Activated naive CD4-positive, alpha-beta T cell treated with anti-CD3 and anti-CD28 coated beads, Interleukin-2, amount 50 U/mL, for 72 hours (primary cell): ENCODE results near the gene DPYD. TPM values are rescaled to one million over a fixed set of nuclear protein-coding genes. Genes with fewer than 3 reads are reported as not detected.

Experiments used
- ATAC-seq, 2 donors: fragments of 150-1000 bp; cut with Tn5 transposase; 2 replicates each; pipeline ENCODE4 v1.10.0; 2021; ENCODE audit warnings: mild to moderate bottlenecking in 2 of 2, moderate library complexity in 2 of 2
- DNase-seq, 2 donors: peaks; one replicate each; pipeline ENCODE4 v3.0.0; 2021 to 2022; ENCODE audit warnings: low spot score in 2 of 2
- H3K27ac Mint-ChIP-seq, 2 donors: one replicate each; pipeline ENCODE4 v1.8.0; 2022; ENCODE audit warnings: mild to moderate bottlenecking in 2 of 2, mixed read lengths in 2 of 2
- H3K36me3 Mint-ChIP-seq, 2 donors: one replicate each; pipeline ENCODE4 v1.8.0; 2022; ENCODE audit warnings: mixed read lengths in 2 of 2
- H3K9me3 Mint-ChIP-seq, 2 donors: one replicate each; pipeline ENCODE4 v1.8.0; 2022; ENCODE audit warnings: mixed read lengths in 2 of 2
- total RNA-seq, 2 donors: library from RNA; stranded (reverse); gene quantifications; one replicate each; pipeline ENCODE4 v1.2.3, GENCODE V29; 2022

The DPYD gene
- total RNA-seq, 2 donors from 2014 or later = 10.7 to 11.7 TPM

DNA sequence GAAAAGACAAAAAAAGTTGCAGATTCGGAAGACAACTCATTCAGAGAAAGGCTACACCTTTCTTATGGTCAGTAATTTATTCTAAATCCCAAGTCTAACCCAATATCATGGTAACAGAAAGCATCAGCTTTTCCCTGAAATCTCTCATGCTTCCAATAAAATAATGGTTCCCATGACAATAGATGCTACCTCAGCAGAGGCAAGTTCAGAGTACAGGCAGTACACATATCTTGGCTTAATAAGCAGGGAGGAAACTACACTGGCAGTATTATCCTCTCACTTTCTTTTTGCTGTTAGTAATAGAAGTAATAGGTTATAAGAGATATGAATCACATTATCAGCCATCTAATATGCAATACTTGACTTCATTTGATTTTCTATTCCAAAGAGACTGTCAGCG, 137.1 kb downstream of the DPYD start:
- Mint-ChIP-seq H3K36me3 (peaks cover 0 to 4% of the 10 kb centered on the region in 2 donors), H3K27ac (no peak overlapping the region), H3K9me3 (no peaks in the 10 kb centered on the region)
- no peak for ATAC-seq
- DNase-seq = no peak

DNA sequence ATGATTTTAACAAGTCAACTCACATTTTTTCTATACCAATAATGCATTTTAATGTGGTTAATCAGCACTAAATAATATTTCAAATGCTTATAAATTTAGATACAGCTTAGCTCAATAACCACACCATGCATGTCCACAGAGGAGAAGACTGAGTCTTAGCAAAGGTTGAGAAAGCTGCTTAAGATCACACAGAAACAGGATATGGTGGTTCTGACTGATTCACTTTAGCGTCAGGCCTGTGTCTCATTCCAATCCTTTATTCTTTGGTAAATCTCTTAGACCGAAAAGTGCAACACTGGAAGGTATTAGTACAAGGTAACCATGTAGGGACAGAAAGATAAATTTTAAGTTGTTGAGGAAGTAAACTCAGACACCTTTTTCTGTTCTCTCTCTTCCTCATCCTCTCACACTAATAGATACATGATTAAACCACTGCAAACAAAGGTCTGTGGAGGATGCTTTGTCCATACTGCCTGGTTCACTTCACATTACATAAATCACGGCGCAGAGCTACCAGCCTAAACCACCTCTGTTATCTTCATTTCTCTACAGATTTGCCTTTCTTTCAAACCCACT, 139.0 kb downstream of the DPYD start:
- Mint-ChIP-seq H3K36me3 (no peaks in the 10 kb centered on the region), H3K27ac (peak overlapping the region in 1 of 2 donors; percentile 57), H3K9me3 (no peaks in the 10 kb centered on the region)
- ATAC-seq (peak; percentile 63 to 87), DNase-seq (no peak)

DNA sequence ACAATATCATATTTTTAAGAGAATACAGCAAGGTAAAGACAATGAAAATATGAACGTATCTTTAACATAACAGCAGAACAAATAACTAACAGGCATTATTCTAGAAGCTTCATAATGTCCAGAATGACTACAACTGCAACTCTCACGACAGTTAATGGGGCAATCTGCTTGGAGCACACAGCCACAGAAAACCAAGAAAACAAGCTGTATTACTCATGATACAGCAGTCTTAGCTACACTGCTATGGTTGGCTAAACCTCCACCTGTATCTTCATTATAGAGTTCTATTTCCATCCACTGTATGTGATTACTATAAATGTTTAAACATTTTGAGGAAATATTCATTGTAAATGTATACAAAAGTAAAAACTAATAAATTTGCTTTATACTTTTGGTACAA, 139.9 kb downstream of the DPYD start:
- no peaks in the 10 kb centered on the region for H3K36me3 Mint-ChIP-seq

DNA sequence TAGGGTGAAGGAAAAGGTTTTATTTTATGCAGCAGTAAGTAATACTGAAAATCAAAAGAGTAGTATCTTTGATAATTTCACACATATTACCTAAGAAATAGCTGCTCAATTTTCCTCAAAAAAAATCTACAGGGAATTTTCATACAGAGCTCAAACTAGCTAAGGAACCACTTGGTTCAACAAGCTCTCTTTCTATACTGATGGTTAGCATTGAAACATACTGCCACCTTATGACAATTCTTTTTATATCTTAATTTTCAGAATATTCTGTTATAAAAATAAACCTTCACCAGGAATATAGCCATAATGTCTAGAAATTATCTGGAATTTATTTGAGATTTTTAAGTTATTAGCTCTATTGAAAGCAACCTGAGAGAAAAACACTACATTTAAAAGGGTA, 142.1 kb downstream of the DPYD start:
- H3K9me3 Mint-ChIP-seq = no peaks in the 10 kb centered on the region
- DNase-seq (no peak), ATAC-seq (no peak)
- peaks cover 0 to 7% of the 10 kb centered on the region in 2 donors for H3K36me3 Mint-ChIP-seq
- no peak overlapping the region for H3K27ac Mint-ChIP-seq

More for the DNA sequence above, 139.9 kb downstream of the DPYD start:
- ATAC-seq (peak in 1 of 2 donors; percentile 44), DNase-seq (no peak)
- Mint-ChIP-seq H3K9me3 (no peaks in the 10 kb centered on the region), H3K27ac (no peak overlapping the region)

DNA sequence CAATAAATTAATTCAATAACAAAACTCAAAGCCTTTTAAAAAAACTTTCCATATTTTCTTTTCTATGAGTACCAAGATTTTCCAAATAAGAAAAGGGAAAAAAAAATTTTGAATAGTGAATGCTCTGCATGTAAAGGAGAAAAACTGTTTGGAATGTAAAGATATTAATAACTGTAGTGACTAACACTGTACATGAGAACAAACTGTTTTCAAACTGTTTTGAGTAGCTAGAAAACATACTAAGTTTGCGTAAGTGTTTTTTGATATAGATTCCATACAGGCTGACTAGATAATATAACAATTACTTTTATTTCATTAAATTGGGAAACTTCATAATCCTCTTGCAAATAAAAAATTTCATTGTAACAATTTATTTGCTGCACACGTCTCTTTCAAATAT, 150.5 kb downstream of the DPYD start:
- no peak for DNase-seq
- H3K9me3 Mint-ChIP-seq = no peaks in the 10 kb centered on the region
- no peak for ATAC-seq
- no peak overlapping the region for H3K27ac Mint-ChIP-seq
- H3K36me3 Mint-ChIP-seq = peaks cover 0 to 7% of the 10 kb centered on the region in 2 donors

DNA sequence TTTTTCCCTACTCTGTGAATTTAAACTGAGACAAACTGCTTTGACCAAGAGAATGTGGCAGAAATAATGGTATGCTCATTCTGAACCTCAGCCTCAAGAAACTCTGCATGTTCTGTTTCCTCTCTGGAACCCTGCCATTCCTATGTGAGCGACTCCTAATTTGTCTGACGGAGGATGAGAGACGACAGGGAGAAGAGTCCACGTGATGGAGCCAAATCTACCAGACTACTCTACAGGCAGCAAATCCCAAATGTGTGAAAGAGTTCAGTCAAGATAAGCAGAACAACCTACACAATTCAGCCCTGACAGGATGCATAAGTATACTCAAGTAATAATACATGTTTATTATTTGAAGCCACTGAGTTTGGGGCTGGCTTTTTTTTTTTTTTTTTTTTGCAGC, 153.5 kb downstream of the DPYD start:
- Mint-ChIP-seq H3K9me3 (peaks cover 0 to 4% of the 10 kb centered on the region in 2 donors), H3K36me3 (peaks cover 0 to 9% of the 10 kb centered on the region in 2 donors), H3K27ac (no peak overlapping the region)
- DNase-seq (no peak), ATAC-seq (no peak)

DNA sequence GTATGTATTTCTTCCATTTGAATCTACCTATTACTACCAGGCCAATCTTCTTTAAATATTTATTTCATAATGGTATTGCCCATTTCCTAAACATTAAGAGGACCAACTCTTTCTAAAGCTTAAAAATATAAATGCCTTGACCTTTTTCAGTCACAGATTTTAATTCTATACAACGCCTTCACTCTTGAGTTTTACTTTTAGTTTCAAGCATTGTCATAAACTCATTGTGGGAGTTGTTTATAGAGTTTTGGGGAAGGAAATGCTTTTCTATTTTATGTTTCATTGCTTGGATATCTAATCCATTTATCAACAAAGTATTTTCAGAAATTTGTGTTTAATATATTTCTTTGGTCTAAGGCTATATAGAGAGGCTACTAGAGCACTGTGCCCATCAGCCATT, 155.8 kb downstream of the DPYD start:
- H3K9me3 Mint-ChIP-seq = peaks cover 0 to 4% of the 10 kb centered on the region in 2 donors
- peaks cover 13 to 19% of the 10 kb centered on the region in 2 donors for H3K36me3 Mint-ChIP-seq
- no peak for DNase-seq
- no peak overlapping the region for H3K27ac Mint-ChIP-seq
- ATAC-seq = no peak

DNA sequence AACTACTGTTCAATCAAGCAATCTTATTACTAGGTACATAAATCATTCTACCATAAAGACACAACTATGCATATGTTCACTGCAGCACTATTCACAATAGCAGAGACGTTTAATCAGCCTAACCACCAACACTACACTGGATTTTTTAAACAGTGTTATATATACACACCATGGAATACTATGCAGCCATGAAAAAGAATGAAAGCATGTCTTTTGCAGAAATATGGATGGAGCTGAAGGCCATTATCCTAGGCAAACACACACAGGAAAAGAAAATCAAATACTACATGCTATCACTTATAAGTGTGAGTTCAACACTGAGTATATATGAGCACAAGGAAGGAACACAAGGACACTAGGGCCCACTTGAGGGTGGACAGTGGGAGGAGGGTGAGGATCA, 159.2 kb downstream of the DPYD start:
- H3K27ac Mint-ChIP-seq = no peak overlapping the region
- peaks cover 0 to 4% of the 10 kb centered on the region in 2 donors for H3K9me3 Mint-ChIP-seq
- peaks cover 13 to 19% of the 10 kb centered on the region in 2 donors for H3K36me3 Mint-ChIP-seq
- DNase-seq (no peak), ATAC-seq (no peak)

DNA sequence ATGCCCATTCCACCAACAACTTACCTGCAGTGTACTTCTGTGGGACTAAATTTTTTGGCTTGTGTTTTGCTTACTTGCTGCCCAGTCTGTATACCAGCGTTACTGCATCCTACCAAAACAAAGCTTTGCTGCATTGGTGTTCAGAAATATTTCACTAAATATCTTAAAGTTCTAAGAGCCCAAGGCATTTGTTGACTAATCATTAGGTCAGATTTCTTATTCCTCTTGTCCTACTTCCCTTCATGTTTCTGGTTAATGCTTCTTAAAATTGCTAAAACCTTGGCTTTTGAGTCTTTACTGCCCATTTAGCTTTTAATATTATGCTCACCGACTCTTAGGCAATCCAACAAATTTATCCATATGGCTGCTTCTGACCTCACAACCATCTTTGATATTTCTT, 161.8 kb downstream of the DPYD start:
- Mint-ChIP-seq H3K9me3 (peaks cover 0 to 4% of the 10 kb centered on the region in 2 donors), H3K27ac (peak overlapping the region in 1 of 2 donors; percentile 25), H3K36me3 (peaks cover 13 to 19% of the 10 kb centered on the region in 2 donors)
- DNase-seq = no peak
- no peak for ATAC-seq

DNA sequence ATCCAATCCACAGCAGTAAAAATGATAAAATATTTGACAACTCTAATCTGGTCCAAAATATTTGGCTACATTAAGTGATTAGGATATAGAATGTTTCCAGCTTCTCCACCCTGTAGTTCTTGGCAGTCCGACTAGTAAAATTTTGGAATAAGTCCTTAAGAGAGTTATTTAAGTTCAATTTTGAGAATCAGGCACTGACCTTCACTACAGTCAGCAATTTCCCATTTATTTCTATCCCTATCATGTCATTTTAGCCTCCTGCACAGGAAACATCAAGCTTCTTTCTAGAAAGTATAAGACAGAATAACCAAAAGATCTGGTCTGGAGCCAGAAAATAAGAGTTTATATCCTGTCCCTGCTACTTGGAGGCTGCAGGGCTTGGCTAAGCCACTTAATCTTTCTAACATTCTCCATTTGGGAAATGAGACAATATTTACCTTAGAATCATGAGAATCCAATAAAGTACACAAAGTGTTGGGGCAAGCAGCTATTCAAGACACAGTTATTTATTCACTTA, 162.2 kb downstream of the DPYD start:
- Mint-ChIP-seq H3K27ac (no peak overlapping the region), H3K36me3 (peaks cover 13 to 19% of the 10 kb centered on the region in 2 donors), H3K9me3 (peaks cover 0 to 4% of the 10 kb centered on the region in 2 donors)
- DNase-seq (no peak), ATAC-seq (no peak)

DNA sequence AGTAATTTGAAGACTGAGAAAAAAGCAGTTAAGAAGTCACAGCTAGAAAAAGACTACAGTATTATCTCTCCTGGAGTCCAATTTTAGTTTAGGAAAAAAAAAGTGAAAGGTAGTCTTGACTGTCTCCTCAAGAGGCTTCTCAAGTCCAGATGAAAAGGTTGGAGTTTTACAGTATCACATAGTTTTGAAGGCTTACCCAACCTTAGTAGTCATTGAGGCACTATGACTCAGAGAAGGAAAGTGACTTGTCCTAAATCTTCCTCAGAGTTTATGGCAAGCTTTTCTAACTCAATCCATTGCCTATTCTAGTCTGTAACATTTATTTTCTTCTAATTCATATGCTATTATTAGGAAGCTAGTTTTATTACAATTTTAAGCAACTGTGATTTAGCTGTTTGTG, 174.9 kb downstream of the DPYD start:
- no peak for DNase-seq
- ATAC-seq = peak; percentile 56 to 64
- no peaks in the 10 kb centered on the region for H3K9me3 Mint-ChIP-seq
- H3K36me3 Mint-ChIP-seq = peaks cover 0 to 4% of the 10 kb centered on the region in 2 donors
- no peak overlapping the region for H3K27ac Mint-ChIP-seq

DNA sequence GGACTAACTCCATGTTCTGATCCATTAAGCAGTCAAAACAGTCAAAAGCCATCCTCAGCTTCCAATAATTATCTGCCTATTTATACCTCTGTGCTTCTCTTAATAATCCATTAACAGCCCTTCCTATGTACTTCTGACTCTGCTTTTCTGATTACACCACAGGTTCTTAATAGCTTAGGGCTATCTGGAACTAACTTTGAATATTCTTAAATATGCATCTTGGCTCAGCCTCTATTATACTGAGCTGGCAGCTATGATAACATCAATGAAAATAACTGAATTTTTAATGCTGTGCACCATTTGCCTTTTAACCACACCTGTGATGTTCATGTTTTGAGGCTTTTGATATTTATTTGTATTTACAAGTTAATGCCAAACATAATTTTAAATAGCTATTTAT, 175.9 kb downstream of the DPYD start:
- DNase-seq (no peak), ATAC-seq (no peak)
- Mint-ChIP-seq H3K9me3 (no peaks in the 10 kb centered on the region), H3K36me3 (peaks cover 0 to 4% of the 10 kb centered on the region in 2 donors), H3K27ac (no peak overlapping the region)

DNA sequence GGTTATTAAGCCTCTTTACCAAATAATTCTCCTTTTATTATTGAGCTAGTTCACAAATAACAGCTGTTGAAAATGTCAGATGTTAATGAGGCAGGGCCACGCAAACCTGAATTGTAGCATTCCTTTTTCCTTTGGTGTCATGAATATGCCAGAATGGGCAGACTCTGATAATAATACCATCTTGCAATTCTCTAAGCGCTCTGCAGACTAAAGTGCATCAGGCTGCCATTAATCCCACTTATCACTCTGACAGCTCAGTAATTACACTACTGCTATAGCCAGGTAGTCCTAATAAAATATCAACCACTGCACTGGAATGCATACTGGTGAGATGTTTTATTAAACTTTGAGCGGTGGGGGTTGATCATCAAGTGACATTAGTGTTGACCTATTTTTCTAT, 177.7 kb downstream of the DPYD start:
- no peaks in the 10 kb centered on the region for H3K36me3 Mint-ChIP-seq
- no peak for ATAC-seq
- DNase-seq = no peak
- H3K9me3 Mint-ChIP-seq = no peaks in the 10 kb centered on the region
- H3K27ac Mint-ChIP-seq = no peak overlapping the region

DNA sequence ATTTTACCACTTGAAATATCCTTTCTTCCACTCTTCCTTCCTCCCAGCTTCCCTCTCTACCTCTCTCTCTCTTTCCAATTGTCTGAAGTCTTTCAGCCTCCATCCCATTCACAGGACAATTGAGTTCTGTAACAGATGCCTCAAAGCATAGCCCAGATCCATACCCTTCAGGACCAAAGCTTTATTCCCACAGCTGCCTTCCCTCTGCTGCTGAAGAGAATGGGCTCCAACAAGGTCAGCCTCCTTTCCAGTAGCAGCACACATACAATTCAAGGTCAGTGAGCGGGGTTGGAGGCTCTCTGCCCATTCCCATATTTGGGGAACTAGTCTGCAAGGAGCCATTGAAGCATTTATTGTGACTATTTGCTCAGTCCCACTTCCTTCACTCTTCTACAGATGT, 179.9 kb downstream of the DPYD start:
- no peaks in the 10 kb centered on the region for H3K36me3 Mint-ChIP-seq
- DNase-seq (no peak), ATAC-seq (no peak)

DNA sequence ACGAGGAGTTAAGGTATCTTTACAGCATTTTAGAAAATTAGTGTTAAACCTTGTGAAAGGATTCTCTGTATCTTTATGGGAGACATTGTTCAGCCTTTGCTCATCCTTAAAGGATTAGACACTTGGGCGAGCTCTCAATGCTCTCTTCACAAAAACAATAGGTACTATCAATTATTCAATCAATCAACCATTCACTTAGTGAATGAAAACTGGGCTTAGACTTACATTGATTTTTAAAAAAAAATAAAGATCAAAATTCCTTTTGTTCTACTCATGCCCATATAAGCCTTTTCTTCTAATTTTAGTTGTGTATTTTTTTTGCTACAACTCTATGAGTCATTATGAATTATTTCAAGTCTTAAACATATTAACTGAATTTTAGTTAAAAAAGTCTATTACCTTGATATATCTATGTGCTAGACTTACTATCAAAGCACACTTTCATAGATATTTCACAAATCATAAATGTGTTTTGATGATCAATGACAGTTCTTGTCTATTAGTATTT, 181.2 kb downstream of the DPYD start:
- ATAC-seq = no peak
- no peak for DNase-seq
- Mint-ChIP-seq H3K27ac (no peak overlapping the region), H3K36me3 (no peaks in the 10 kb centered on the region), H3K9me3 (no peaks in the 10 kb centered on the region)

More for the DNA sequence above, 179.9 kb downstream of the DPYD start:
- H3K9me3 Mint-ChIP-seq = no peaks in the 10 kb centered on the region
- no peak overlapping the region for H3K27ac Mint-ChIP-seq

DNA sequence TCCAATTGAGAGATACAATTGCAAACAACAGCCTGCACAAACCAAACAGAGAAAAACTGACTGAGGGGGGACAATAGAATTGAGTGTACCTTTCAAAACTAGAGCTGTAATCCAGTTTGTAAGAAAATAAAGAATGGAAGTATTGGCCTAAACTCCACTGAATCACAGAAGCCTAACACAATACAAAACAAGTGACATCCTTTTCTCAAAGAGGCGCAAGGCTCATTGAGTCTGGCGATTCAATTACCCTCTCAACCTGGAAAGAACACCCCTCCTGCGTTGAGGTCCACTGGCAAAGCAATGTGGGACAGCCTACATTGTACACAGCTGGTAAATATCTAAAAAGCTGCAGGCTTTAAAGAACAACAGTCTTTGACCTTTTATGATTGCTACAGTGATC, 182.6 kb downstream of the DPYD start:
- no peak for DNase-seq
- Mint-ChIP-seq H3K9me3 (no peaks in the 10 kb centered on the region), H3K36me3 (no peaks in the 10 kb centered on the region), H3K27ac (no peak overlapping the region)
- no peak for ATAC-seq

DNA sequence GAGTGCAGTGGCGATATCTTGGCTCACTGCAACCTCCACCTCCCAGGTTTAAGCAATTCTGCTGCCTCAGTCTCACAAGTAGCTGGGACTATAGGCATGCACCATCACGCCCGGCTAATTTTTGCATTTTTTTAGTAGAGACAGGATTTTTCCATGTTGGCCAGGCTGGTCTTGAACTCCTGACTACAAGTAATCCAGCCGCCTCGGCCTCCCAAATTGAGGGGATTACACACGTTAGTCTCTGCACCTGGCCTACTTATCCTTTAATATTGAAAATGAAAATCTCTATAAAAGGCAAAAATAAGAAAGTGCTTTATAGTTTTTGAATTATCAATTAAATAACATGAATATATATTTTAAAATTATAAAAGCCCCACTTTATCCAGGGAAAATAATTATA, 190.6 kb downstream of the DPYD start:
- ATAC-seq = no peak
- Mint-ChIP-seq H3K9me3 (no peaks in the 10 kb centered on the region), H3K36me3 (no peaks in the 10 kb centered on the region), H3K27ac (no peak overlapping the region)
- DNase-seq = no peak

DNA sequence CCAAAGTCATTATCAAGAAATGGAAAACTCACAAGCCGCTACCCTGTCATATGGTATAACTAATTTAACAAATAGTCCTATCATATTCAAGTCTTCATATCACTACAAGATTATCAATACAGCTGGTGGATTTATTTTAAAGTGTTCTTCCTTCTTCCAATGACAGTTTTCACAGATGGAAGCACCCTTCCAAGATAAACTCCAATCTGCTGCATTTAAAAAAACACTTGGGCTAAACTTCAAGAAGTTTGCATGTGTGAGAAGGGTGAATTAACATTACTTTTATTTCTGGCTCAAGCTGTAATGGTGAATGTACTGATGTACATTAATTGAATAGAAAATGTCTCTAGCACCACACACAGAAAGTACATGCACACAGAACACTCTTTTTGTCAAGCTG, 192.4 kb downstream of the DPYD start:
- H3K27ac Mint-ChIP-seq = no peak overlapping the region
- ATAC-seq (no peak), DNase-seq (no peak)
- peaks cover 0 to 6% of the 10 kb centered on the region in 2 donors for H3K9me3 Mint-ChIP-seq
- H3K36me3 Mint-ChIP-seq = peaks cover 0 to 7% of the 10 kb centered on the region in 2 donors
